PC-9 (cell line): Measurements from ENCODE around the gene PLA2G15. TPM values are rescaled to one million over a fixed set of nuclear protein-coding genes. Genes with fewer than 3 reads are reported as not detected.
A peak's percentile ranks its signal among the peaks of the same experiment; 100 is the strongest.

Experiments
- BruUV-seq: library from RNA; stranded (reverse); fragments of 400-500 nt; replicated peaks from 2 replicates; lab custom pipeline; 2021; lab: Mats Ljungman, UMichigan
- CTCF ChIA-PET: fragments of 300-600 bp; sonication (Branson Sonifier 250); formaldehyde crosslinking; loops from one replicate; lab custom pipeline; 2022; ENCODE audit warnings: antibody characterized with exemption; lab: Charles Lee
- POLR2A ChIA-PET: fragments of 300-600 bp; sonication (Branson Sonifier 250); formaldehyde crosslinking; loops from one replicate; lab custom pipeline; 2022; ENCODE audit warnings: antibody characterized with exemption; ENCODE audit not compliant: unreplicated experiment; lab: Charles Lee
- DNase-seq, 2 experiments: peaks; one replicate each; pipeline versions ENCODE4 v3.0.0 to v3.0.0-alpha.2; 2015 to 2022; ENCODE audit warnings: mixed read lengths in 1 of 2
- H2AFZ ChIP-seq: fragments of 200-600 bp; sonication (generic); 2 replicates; pipeline ENCODE4 v1.8.1; 2017; ENCODE audit warnings: antibody characterized with exemption
- H3F3A ChIP-seq: fragments of 200-600 bp; sonication (generic); 2 replicates; pipeline ENCODE4 v1.8.1; 2017; ENCODE audit warnings: antibody characterized with exemption, mild to moderate bottlenecking, low read depth; ENCODE audit not compliant: insufficient read depth
- H3K27ac ChIP-seq: fragments of 200-600 bp; sonication (generic); 2 replicates; pipeline ENCODE4 v1.6.1; 2016; ENCODE audit warnings: mixed run types
- H3K27me3 ChIP-seq: fragments of 200-600 bp; sonication (generic); 2 replicates; pipeline ENCODE4 v1.6.1; 2016; ENCODE audit warnings: low read depth, mixed run types; ENCODE audit not compliant: insufficient read depth
- H3K36me3 ChIP-seq: fragments of 200-600 bp; sonication (generic); 2 replicates; pipeline ENCODE4 v1.6.1; 2016; ENCODE audit warnings: low read depth, mixed run types
- H3K4me1 ChIP-seq: fragments of 200-600 bp; sonication (generic); replicated peaks from 2 replicates; pipeline ENCODE4 v1.6.1; 2016; ENCODE audit warnings: mixed run types; ENCODE audit not compliant: insufficient read depth
- H3K4me2 ChIP-seq: fragments of 200-600 bp; sonication (generic); 2 replicates; pipeline ENCODE4 v1.6.1; 2017; ENCODE audit warnings: mixed run types
- H3K4me3 ChIP-seq: fragments of 200-600 bp; sonication (generic); 2 replicates; pipeline ENCODE4 v1.6.1; 2016; ENCODE audit warnings: mixed run types
- H3K79me2 ChIP-seq: fragments of 200-600 bp; sonication (generic); 2 replicates; pipeline ENCODE4 v1.6.1; 2017; ENCODE audit warnings: low read depth, mixed run types
- H3K9me2 ChIP-seq: fragments of 200-600 bp; sonication (generic); 2 replicates; pipeline ENCODE4 v1.8.1; 2017; ENCODE audit warnings: mild to moderate bottlenecking; ENCODE audit not compliant: insufficient read depth
- H3K9me3 ChIP-seq: fragments of 200-600 bp; sonication (generic); 2 replicates; pipeline ENCODE4 v1.8.1; 2016; ENCODE audit warnings: low read depth; ENCODE audit not compliant: insufficient read depth
- H4K20me1 ChIP-seq: fragments of 200-600 bp; sonication (generic); 2 replicates; pipeline ENCODE4 v1.8.1; 2017; ENCODE audit not compliant: insufficient read depth
- CTCF ChIP-seq: fragments of 200-600 bp; sonication (generic); conservative IDR thresholded peaks from 2 replicates; pipeline ENCODE4 v1.6.1; 2017; ENCODE audit warnings: mixed run types, antibody characterized with exemption, mild to moderate bottlenecking, moderate library complexity
- EZH2 ChIP-seq: fragments of 200-600 bp; sonication (generic); IDR thresholded peaks from 2 replicates; pipeline ENCODE4 v1.8.0; 2017; ENCODE audit warnings: antibody characterized with exemption, low read depth
- intact Hi-C: fragments of 100-400 bp; cut with micrococcal nuclease; formaldehyde crosslinking; loops from one replicate; pipeline ENCODE4 v1.10.0; 2022; ENCODE audit not compliant: unreplicated experiment
- total RNA-seq: library from RNA; stranded (reverse); gene quantifications from 2 replicates; pipeline ENCODE4 v1.2.3, GENCODE V29; 2021

The PLA2G15 gene
- total RNA-seq, 1 experiment from 2014 or later, result 14.0 TPM

DNA sequence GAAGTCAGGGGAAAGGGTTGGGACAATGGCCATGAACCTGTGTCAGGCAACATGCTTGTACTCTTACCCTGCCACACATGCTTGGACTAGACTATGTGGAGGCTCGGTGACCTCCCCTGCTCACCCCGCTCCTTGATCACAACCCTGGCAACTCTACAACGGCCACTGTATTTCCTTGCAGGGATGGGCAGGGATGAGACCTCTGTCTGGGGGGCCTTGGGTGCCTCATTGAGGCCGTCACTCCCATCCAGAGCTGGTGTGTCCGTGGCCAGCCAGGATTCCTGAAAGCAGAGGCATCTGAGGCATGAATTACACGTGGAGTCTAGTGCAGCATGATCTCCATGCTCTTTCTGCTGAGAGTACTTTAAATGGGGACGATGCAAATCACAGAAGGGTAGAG, 948 bp downstream of the PLA2G15 start:
- intact Hi-C loops, result no loop called here
- no peaks in the 10 kb centered on the region for H3K27me3 ChIP-seq
- ChIA-PET CTCF (no interaction called here), POLR2A (interaction anchor here (0.9 kb wide), 1 partner anchor 11 kb away, joined by 5 read pairs; no protein-coding TSS in a partner anchor)
- DNase-seq, result no peak
- TF ChIP-seq EZH2, result no peak
- TF ChIP-seq CTCF, result no peak
- H4K20me1 ChIP-seq, result no peaks in the 10 kb centered on the region
- no peak overlapping the region for H3K27ac ChIP-seq
- H3K4me1 ChIP-seq, result peaks cover 16% of the 10 kb centered on the region
- H3K36me3 ChIP-seq, result no peaks in the 10 kb centered on the region
- 0 out of 2 replicates have a peak, but pooled peaks cover 5% of the 10 kb centered on the region for H3F3A ChIP-seq
- no TSS peak for BruUV-seq
- no peaks in the 10 kb centered on the region for H3K9me2 ChIP-seq
- H3K79me2 ChIP-seq, result peaks cover 14% of the 10 kb centered on the region; the same call in 1 of the 2 replicates
- H3K9me3 ChIP-seq, result no peaks in the 10 kb centered on the region
- peak overlapping the region; percentile 91; the same call in 1 of the 2 replicates for H3K4me3 ChIP-seq
- no peak overlapping the region for H2AFZ ChIP-seq
- peak overlapping the region; percentile 94 for H3K4me2 ChIP-seq

- CTCF ChIA-PET, result no interaction called here
- Histone ChIP-seq H3K27me3 (no peaks in the 10 kb centered on the region), H3K27ac (no peak overlapping the region), H4K20me1 (no peaks in the 10 kb centered on the region), H3K36me3 (no peaks in the 10 kb centered on the region), H3K9me3 (no peaks in the 10 kb centered on the region), H3K4me3 (no peak overlapping the region), H3K4me1 (peaks cover 16% of the 10 kb centered on the region), H3F3A (0 out of 2 replicates have a peak, but pooled peaks cover 5% of the 10 kb centered on the region), H2AFZ (no peak overlapping the region), H3K79me2 (peaks cover 14% of the 10 kb centered on the region; the same call in 1 of the 2 replicates), H3K9me2 (no peaks in the 10 kb centered on the region), H3K4me2 (peak overlapping the region; percentile 94; the same call in 1 of the 2 replicates)
- TF ChIP-seq CTCF (no peak), EZH2 (no peak)
- no TSS peak for BruUV-seq
- no peak for DNase-seq
- intact Hi-C loops, result no loop called here
- POLR2A ChIA-PET, result no interaction called here
Observed at GRCh38 chr16:68246666-68247065, 1.5 kb downstream of the PLA2G15 start.

DNA sequence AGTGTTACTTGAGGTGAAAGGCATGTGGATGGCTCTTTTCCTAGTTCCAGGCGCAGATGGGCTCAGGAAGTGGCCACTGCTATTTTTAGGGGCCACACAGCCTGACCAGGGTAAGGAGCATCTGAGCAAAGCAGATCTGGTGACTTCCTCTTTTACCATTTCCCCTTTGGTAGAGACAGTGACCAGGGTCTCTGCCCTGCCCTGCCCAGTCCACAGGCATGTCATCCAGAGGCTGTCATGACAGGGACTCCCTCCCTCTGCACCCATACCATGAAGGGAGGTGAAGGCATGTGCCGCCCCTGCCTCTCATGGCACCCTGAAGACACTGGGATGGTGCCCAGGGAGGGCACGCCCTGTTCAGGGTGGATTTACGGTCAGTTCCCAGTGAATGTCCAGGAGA, 2.2 kb downstream of the PLA2G15 start:
- intact Hi-C loops, result no loop called here
- no peaks in the 10 kb centered on the region for H3K9me3 ChIP-seq
- TF ChIP-seq CTCF, result no peak
- no peak for TF ChIP-seq EZH2
- 0 out of 2 replicates have a peak, but pooled peaks cover 5% of the 10 kb centered on the region for H3F3A ChIP-seq
- H4K20me1 ChIP-seq, result no peaks in the 10 kb centered on the region
- CTCF ChIA-PET, result no interaction called here
- peaks cover 16% of the 10 kb centered on the region for H3K4me1 ChIP-seq
- H3K27ac ChIP-seq, result no peak overlapping the region
- no peak overlapping the region for H2AFZ ChIP-seq
- POLR2A ChIA-PET, result no interaction called here
- H3K27me3 ChIP-seq, result no peaks in the 10 kb centered on the region
- no peak overlapping the region for H3K4me2 ChIP-seq
- H3K79me2 ChIP-seq, result peaks cover 14% of the 10 kb centered on the region; the same call in 1 of the 2 replicates
- no peak overlapping the region for H3K4me3 ChIP-seq
- DNase-seq, result no peak
- H3K36me3 ChIP-seq, result no peaks in the 10 kb centered on the region
- no peaks in the 10 kb centered on the region for H3K9me2 ChIP-seq
- BruUV-seq, result no TSS peak
